Peyer's patch (tissue), 4 donors: ENCODE results near the gene GPX4. TPM values are rescaled to one million over a fixed set of nuclear protein-coding genes. Genes with fewer than 3 reads are reported as not detected.

ENCODE experiments used
- DNase-seq, 3 donors: peaks; one replicate each; pipeline ENCODE4 v3.0.0-alpha.2; 2017 to 2019
- H3K27ac ChIP-seq, 4 donors: fragments of 200-600 bp; sonication (generic); one replicate each; pipeline ENCODE4 v1.5.1; 2016 to 2019
- H3K27me3 ChIP-seq, 2 donors: fragments of 200-600 bp; sonication (generic); one replicate each; pipeline ENCODE4 v1.5.1; 2019
- H3K36me3 ChIP-seq, 3 donors: fragments of 200-600 bp; sonication (generic); one replicate each; pipeline ENCODE4 v1.5.1; 2016 to 2019
- H3K4me1 ChIP-seq, 4 donors: fragments of 200-600 bp; sonication (generic); one replicate each; pipeline ENCODE4 v1.5.1; 2016 to 2019
- H3K4me3 ChIP-seq, 4 donors: fragments of 200-600 bp; sonication (generic); 1 replicate in 3 of 4; 2 replicates in 1 of 4; pipeline ENCODE4 v1.5.1; 2016 to 2019; ENCODE audit warnings: mild to moderate bottlenecking in 1 of 4
- H3K9me3 ChIP-seq, 4 donors: fragments of 200-600 bp; sonication (generic); one replicate each; pipeline ENCODE4 v1.5.1; 2016 to 2019; ENCODE audit warnings: mild to moderate bottlenecking in 1 of 4
- CTCF ChIP-seq, 6 experiments: fragments of 450-650 bp in 4 of 6; fragments of 200-600 bp in 2 of 6; sonication (generic) in 1 of 6; IDR thresholded peaks; one replicate each; pipeline ENCODE4 v1.5.1; 2017 to 2019; ENCODE audit warnings: antibody characterized with exemption in 6 of 6, mild to moderate bottlenecking in 3 of 6, moderate library complexity in 1 of 6
- POLR2A ChIP-seq, 2 donors: fragments of 450-650 bp; IDR thresholded peaks; one replicate each; pipeline ENCODE4 v1.5.1; 2017; ENCODE audit warnings: antibody characterized with exemption in 2 of 2, mild to moderate bottlenecking in 2 of 2, moderate library complexity in 2 of 2
- total RNA-seq, 4 donors: library from RNA; depleted of rRNA; stranded (reverse); fragments of >200 nt; gene quantifications; one replicate each; pipeline ENCODE4 v1.1.0, GENCODE V29; 2016

The GPX4 gene
- total RNA-seq, 4 donors from 2014 or later, result 258 to 493 (median 326) TPM

GRCh38 chr19:1058112-1058511 is 45.7 kb upstream of the GPX4 start:
- peak in 1 of 3 donors; percentile 50 for DNase-seq
- Histone ChIP-seq H3K9me3 (peaks cover 0 to 12% (median 3%) of the 10 kb centered on the region in 4 donors), H3K27me3 (no peaks in the 10 kb centered on the region)

GRCh38 chr19:1060689-1061088 is 43.1 kb upstream of the GPX4 start:
- no peak for TF ChIP-seq POLR2A (IDR thresholded peaks at IDR 0.05)
- no peak for TF ChIP-seq CTCF (IDR thresholded peaks at IDR 0.05)
- no peaks in the 10 kb centered on the region for H3K27me3 ChIP-seq
- H3K4me1 ChIP-seq, result peaks cover 0 to 17% (median 12%) of the 10 kb centered on the region in 4 donors
- H3K9me3 ChIP-seq, result peaks cover 0 to 12% (median 3%) of the 10 kb centered on the region in 4 donors
- DNase-seq, result no peak
- no peaks in the 10 kb centered on the region for H3K36me3 ChIP-seq
- no peak overlapping the region for H3K27ac ChIP-seq
- no peak overlapping the region for H3K4me3 ChIP-seq

More at GRCh38 chr19:1058112-1058511, 45.7 kb upstream of the GPX4 start:
- Histone ChIP-seq H3K27ac (peak overlapping the region in 1 of 4 donors; percentile 17), H3K36me3 (no peaks in the 10 kb centered on the region), H3K4me3 (no peak overlapping the region), H3K4me1 (no peaks in the 10 kb centered on the region)
- no peak for TF ChIP-seq POLR2A (IDR thresholded peaks at IDR 0.05)
- no peak for TF ChIP-seq CTCF (IDR thresholded peaks at IDR 0.05)

GRCh38 chr19:1061987-1062386 is 41.8 kb upstream of the GPX4 start:
- TF ChIP-seq CTCF (IDR thresholded peaks at IDR 0.05) (no peak), POLR2A (IDR thresholded peaks at IDR 0.05) (no peak)
- Histone ChIP-seq H3K36me3 (no peaks in the 10 kb centered on the region), H3K4me1 (peaks cover 0 to 30% (median 24%) of the 10 kb centered on the region in 4 donors), H3K27me3 (peaks cover 0 to 6% of the 10 kb centered on the region in 2 donors), H3K4me3 (no peak overlapping the region), H3K9me3 (peaks cover 0 to 10% (median 0%) of the 10 kb centered on the region in 4 donors), H3K27ac (no peak overlapping the region)
- DNase-seq, result no peak

- Histone ChIP-seq H3K36me3 (no peaks in the 10 kb centered on the region), H3K9me3 (peaks cover 0 to 7% (median 0%) of the 10 kb centered on the region in 4 donors), H3K27me3 (peaks cover 0 to 11% of the 10 kb centered on the region in 2 donors), H3K4me1 (peaks cover 0 to 35% (median 25%) of the 10 kb centered on the region in 4 donors), H3K27ac (no peak overlapping the region), H3K4me3 (no peak overlapping the region)
- DNase-seq, result no peak
- TF ChIP-seq CTCF (IDR thresholded peaks at IDR 0.05), result no peak
- no peak for TF ChIP-seq POLR2A (IDR thresholded peaks at IDR 0.05)
Measured at GRCh38 chr19:1062387-1063029, 41.3 kb upstream of the GPX4 start.

- no peak overlapping the region for H3K27ac ChIP-seq
- TF ChIP-seq CTCF (IDR thresholded peaks at IDR 0.05) (no peak), POLR2A (IDR thresholded peaks at IDR 0.05) (no peak)
- H3K4me1 ChIP-seq, result peaks cover 0 to 36% (median 25%) of the 10 kb centered on the region in 4 donors
- no peaks in the 10 kb centered on the region for H3K36me3 ChIP-seq
- DNase-seq, result no peak
- no peak overlapping the region for H3K4me3 ChIP-seq
- H3K27me3 ChIP-seq, result peaks cover 0 to 17% of the 10 kb centered on the region in 2 donors
- H3K9me3 ChIP-seq, result peaks cover 0 to 7% (median 0%) of the 10 kb centered on the region in 4 donors
Measured at GRCh38 chr19:1063030-1063908, 40.5 kb upstream of the GPX4 start.
